GM19463 (cell line): ENCODE results near the gene POLH.
"Not testable (repeated sequence)": the region's sequence is repeated elsewhere in the genome, so short reads cannot be mapped to it uniquely, and the experiment has no call there.

Experiments used
- ATAC-seq: cut with Tn5 transposase; IDR thresholded peaks from one replicate; pipeline ENCODE4 v1.9.1; 2021; ENCODE audit warnings: mild to moderate bottlenecking, moderate library complexity; ENCODE audit not compliant: unreplicated experiment

Gene POLH

GRCh38 chr6:43629505-43630300 lies 53.7 kb downstream of the POLH start:
- ATAC-seq, result peak; percentile 60

GRCh38 chr6:43630980-43631619 lies 55.1 kb downstream of the POLH start:
- ATAC-seq, result no peak

GRCh38 chr6:43633002-43633401 lies 57.0 kb downstream of the POLH start:
- not testable (repeated sequence) for ATAC-seq

GRCh38 chr6:43634702-43635303 lies 58.8 kb downstream of the POLH start:
- ATAC-seq, result no peak

- ATAC-seq, result peak; percentile 86
These were observed 59.7 kb downstream of the POLH start, which contains the start of gene MAD2L1BP for GRCh38 chr6:43635387-43636307. Gene MAD2L1BP (plus strand): TSS chr6:43635840. CDS start chr6:43635876, 36 bp downstream.

GRCh38 chr6:43636308-43636659 lies 60.3 kb downstream of the POLH start:
- peak; percentile 13 for ATAC-seq

- ATAC-seq, result no peak
These were observed 64.2 kb downstream of the POLH start for GRCh38 chr6:43639984-43640800.

- peak; percentile 77 for ATAC-seq
These were observed 69.1 kb downstream of the POLH start, which contains the start of gene RSPH9 for GRCh38 chr6:43644940-43645612. Gene RSPH9 (plus strand): TSS chr6:43645036. CDS start chr6:43645099, 63 bp downstream.

- ATAC-seq, result no peak
These were observed 69.6 kb downstream of the POLH start for GRCh38 chr6:43645613-43645964.

- no peak for ATAC-seq
These were observed 71.6 kb downstream of the POLH start for GRCh38 chr6:43647613-43648012.

GRCh38 chr6:43648248-43648647 lies 72.3 kb downstream of the POLH start:
- no peak for ATAC-seq

GRCh38 chr6:43652822-43653221 lies 76.8 kb downstream of the POLH start:
- ATAC-seq, result not testable (repeated sequence)

- ATAC-seq, result no peak
These were observed 81.3 kb downstream of the POLH start for GRCh38 chr6:43657221-43657802.

- ATAC-seq, result no peak
These were observed 82.2 kb downstream of the POLH start for GRCh38 chr6:43658161-43658560.

GRCh38 chr6:43662948-43663347 lies 87.0 kb downstream of the POLH start:
- ATAC-seq, result not testable (repeated sequence)
